ENCODE data around the gene NDUFV1.
A peak's percentile ranks its signal among the peaks of the same experiment; 100 is the strongest.

The NDUFV1 gene

GRCh38 chr11:67640758-67641337 is 34.1 kb downstream of the NDUFV1 start:
- no peak overlapping the region for H3K27ac ChIP-seq
- TF ChIP-seq CTCF (IDR thresholded peaks at IDR 0.05), result no peak
- TF ChIP-seq ZFX (IDR thresholded peaks at IDR 0.05; ENCODE audit: borderline replicate concordance), result no peak

GRCh38 chr11:67641338-67642172 is 34.8 kb downstream of the NDUFV1 start:
- no peak overlapping the region for H3K27ac ChIP-seq
- TF ChIP-seq CTCF (IDR thresholded peaks at IDR 0.05) (no peak), ZFX (IDR thresholded peaks at IDR 0.05; ENCODE audit: borderline replicate concordance) (no peak)

- TF ChIP-seq CTCF (IDR thresholded peaks at IDR 0.05) (no peak), ZFX (IDR thresholded peaks at IDR 0.05; ENCODE audit: borderline replicate concordance) (no peak)
These were observed 35.7 kb downstream of the NDUFV1 start for GRCh38 chr11:67642173-67643120.

GRCh38 chr11:67644042-67644441 is 37.3 kb downstream of the NDUFV1 start:
- H3K27ac ChIP-seq, result no peak overlapping the region

More at GRCh38 chr11:67642173-67643120, 35.7 kb downstream of the NDUFV1 start:
- no peak overlapping the region for H3K27ac ChIP-seq

GRCh38 chr11:67644472-67645418 is 38.0 kb downstream of the NDUFV1 start:
- H3K27ac ChIP-seq, result no peak overlapping the region
- no peak for TF ChIP-seq ZFX (IDR thresholded peaks at IDR 0.05; ENCODE audit: borderline replicate concordance)

More at GRCh38 chr11:67644042-67644441, 37.3 kb downstream of the NDUFV1 start:
- peak; percentile 31; the same call in 1 of the 2 replicates for TF ChIP-seq CTCF (IDR thresholded peaks at IDR 0.05)
- TF ChIP-seq ZFX (IDR thresholded peaks at IDR 0.05; ENCODE audit: borderline replicate concordance), result no peak

GRCh38 chr11:67645521-67646461 is 39.1 kb downstream of the NDUFV1 start:
- no peak overlapping the region for H3K27ac ChIP-seq
- TF ChIP-seq CTCF (IDR thresholded peaks at IDR 0.05) (no peak), ZFX (IDR thresholded peaks at IDR 0.05; ENCODE audit: borderline replicate concordance) (no peak)
